Trophoblast cell (in vitro differentiated cells and primary cell): ENCODE data around the gene FLT1.
A peak's percentile ranks its signal among the peaks of the same experiment; 100 is the strongest.

Source experiments
- DNase-seq, 2 donors: peaks; one replicate each; pipeline ENCODE4 v3.0.0-alpha.2; 2016
- H2AFZ ChIP-seq: 2 replicates; pipeline ENCODE4 v1.6.1; 2013; ENCODE audit warnings: low read length, moderate library complexity, mild to moderate bottlenecking; ENCODE audit not compliant: insufficient read depth, poor library complexity
- H2AK5ac ChIP-seq: 2 replicates; pipeline ENCODE4 v1.6.1; 2013; ENCODE audit warnings: mild to moderate bottlenecking, low read length
- H2BK120ac ChIP-seq: 2 replicates; pipeline ENCODE4 v1.6.1; 2013; ENCODE audit warnings: low read length, mild to moderate bottlenecking, moderate library complexity; ENCODE audit not compliant: insufficient read depth, poor library complexity
- H2BK12ac ChIP-seq: 2 replicates; pipeline ENCODE4 v1.6.1; 2013; ENCODE audit warnings: mild to moderate bottlenecking, low read length, moderate library complexity
- H2BK5ac ChIP-seq: 2 replicates; pipeline ENCODE4 v1.6.1; 2013; ENCODE audit warnings: low read length, low read depth, moderate library complexity, mild to moderate bottlenecking; ENCODE audit not compliant: poor library complexity
- H3K14ac ChIP-seq: 2 replicates; pipeline ENCODE4 v1.6.1; 2013; ENCODE audit warnings: mild to moderate bottlenecking, low read length
- H3K18ac ChIP-seq: 2 replicates; pipeline ENCODE4 v1.6.1; 2013; ENCODE audit warnings: mild to moderate bottlenecking, low read length
- H3K23ac ChIP-seq: 2 replicates; pipeline ENCODE4 v1.6.1; 2013; ENCODE audit warnings: low read length
- H3K27ac ChIP-seq: 2 replicates; pipeline ENCODE4 v1.5.1; 2013; ENCODE audit warnings: low read depth, mild to moderate bottlenecking, inconsistent platforms, low read length, moderate library complexity
- H3K27me3 ChIP-seq: 2 replicates; pipeline ENCODE4 v1.6.1; 2013; ENCODE audit warnings: inconsistent platforms, mild to moderate bottlenecking, low read length, moderate library complexity; ENCODE audit not compliant: insufficient read depth
- H3K36me3 ChIP-seq, 2 experiments: 1 replicate in 1 of 2; 2 replicates in 1 of 2; pipeline ENCODE4 v1.6.1; 2013; ENCODE audit warnings: low read length in 2 of 2, mild to moderate bottlenecking in 2 of 2, moderate library complexity in 1 of 2; ENCODE audit not compliant: insufficient read depth in 2 of 2, control insufficient read depth in 1 of 2
- H3K4ac ChIP-seq: 2 replicates; pipeline ENCODE4 v1.6.1; 2013; ENCODE audit warnings: low read depth, mild to moderate bottlenecking, low read length, moderate library complexity
- H3K4me1 ChIP-seq, 2 experiments: 1 replicate in 1 of 2; 2 replicates in 1 of 2; pipeline ENCODE4 v1.6.1; 2013; ENCODE audit warnings: low read length in 2 of 2, mild to moderate bottlenecking in 2 of 2, moderate library complexity in 1 of 2; ENCODE audit not compliant: insufficient read depth in 2 of 2, control insufficient read depth in 1 of 2
- H3K4me2 ChIP-seq: 2 replicates; pipeline ENCODE4 v1.6.1; 2013; ENCODE audit warnings: inconsistent platforms, mild to moderate bottlenecking, low read length, moderate library complexity
- H3K4me3 ChIP-seq: 2 replicates; pipeline ENCODE4 v1.5.1; 2013; ENCODE audit warnings: mild to moderate bottlenecking, low read depth, low read length, inconsistent platforms
- H3K79me1 ChIP-seq: one replicate; pipeline ENCODE4 v1.6.1; 2013; ENCODE audit warnings: low read length
- H3K79me2 ChIP-seq: 2 replicates; pipeline ENCODE4 v1.6.1; 2013; ENCODE audit warnings: low read length, mild to moderate bottlenecking; ENCODE audit not compliant: control insufficient read depth, insufficient read depth, poor library complexity
- H3K9ac ChIP-seq: 2 replicates; pipeline ENCODE4 v1.6.1; 2013; ENCODE audit warnings: mild to moderate bottlenecking, low read length
- H3K9me3 ChIP-seq: 2 replicates; pipeline ENCODE4 v1.6.1; 2013; ENCODE audit warnings: low read depth, mild to moderate bottlenecking, control low read depth, inconsistent platforms, low read length; ENCODE audit not compliant: insufficient read depth
- H4K12ac ChIP-seq: 2 replicates; pipeline ENCODE4 v1.6.1; 2013; ENCODE audit warnings: low read depth, mild to moderate bottlenecking, low read length, moderate library complexity
- H4K8ac ChIP-seq: 2 replicates; pipeline ENCODE4 v1.6.1; 2013; ENCODE audit warnings: low read depth, mild to moderate bottlenecking, low read length, moderate library complexity
- H4K91ac ChIP-seq: one replicate; pipeline ENCODE4 v1.6.1; 2013; ENCODE audit warnings: low read depth, mild to moderate bottlenecking, low read length, moderate library complexity
- WGBS: extraction: QIAGEN DNeasy Blood & Tissue Kit; methylation state at CpG from one replicate; pipeline ENCODE4 v1.1.7; 2013; ENCODE audit warnings: missing lambda C conversion rate; ENCODE audit not compliant: insufficient read length, insufficient coverage; ENCODE audit errors: extremely low coverage; 5-methylcytosine and 5-hydroxymethylcytosine counted together

Gene FLT1

DNA sequence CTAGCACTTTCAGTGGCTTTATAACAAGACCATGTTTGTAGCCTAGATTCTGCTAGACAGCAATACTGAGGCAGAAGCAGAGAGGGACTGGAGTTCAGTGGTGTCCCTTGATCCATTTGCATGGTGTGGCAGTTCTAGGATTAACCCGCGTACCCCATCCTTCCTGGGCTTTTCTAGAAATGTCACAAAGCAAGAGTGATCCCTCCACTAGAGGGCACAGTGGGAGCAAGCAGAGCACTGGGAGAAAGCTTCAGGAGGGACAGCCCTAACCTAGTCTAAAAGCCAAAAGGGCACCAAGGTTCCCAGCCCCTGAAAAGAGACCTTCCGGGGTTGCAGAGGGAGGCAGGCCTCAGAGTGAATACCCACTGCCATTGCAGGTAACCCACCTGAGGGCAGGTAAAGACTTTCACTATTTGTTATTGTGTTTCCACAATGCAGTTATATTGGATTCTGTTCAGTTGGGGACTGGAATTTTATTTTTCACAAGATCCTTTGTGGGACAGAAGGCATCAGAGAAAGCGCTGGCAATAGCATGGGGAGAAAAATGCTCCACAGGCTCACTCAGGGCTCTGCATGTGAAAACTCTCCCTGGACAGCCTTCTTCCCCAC, 170.6 kb downstream of the FLT1 start:
- Histone ChIP-seq H3K4ac (no peak overlapping the region), H3K79me2 (no peaks in the 10 kb centered on the region), H4K8ac (no peak overlapping the region), H3K27me3 (no peaks in the 10 kb centered on the region), H2BK12ac (peak overlapping the region; percentile 51), H3K9ac (no peak overlapping the region), H2BK5ac (no peak overlapping the region), H3K4me2 (no peak overlapping the region), H3K4me1 (peaks cover 8 to 10% of the 10 kb centered on the region in 2 experiments), H3K27ac (no peak overlapping the region), H4K91ac (no peak overlapping the region), H3K14ac (no peak overlapping the region), H3K23ac (no peak overlapping the region), H4K12ac (no peak overlapping the region), H3K18ac (no peak overlapping the region), H2AK5ac (no peak overlapping the region), H3K79me1 (peaks cover 5% of the 10 kb centered on the region), H2AFZ (no peak overlapping the region), H3K4me3 (no peak overlapping the region), H3K9me3 (peaks cover 8% of the 10 kb centered on the region), H3K36me3 (no peaks in the 10 kb centered on the region), H2BK120ac (no peak overlapping the region)
- no CpG with 5 or more reads among the region's 4 CpGs for WGBS
- DNase-seq: peak in 1 of 2 donors; percentile 58

DNA sequence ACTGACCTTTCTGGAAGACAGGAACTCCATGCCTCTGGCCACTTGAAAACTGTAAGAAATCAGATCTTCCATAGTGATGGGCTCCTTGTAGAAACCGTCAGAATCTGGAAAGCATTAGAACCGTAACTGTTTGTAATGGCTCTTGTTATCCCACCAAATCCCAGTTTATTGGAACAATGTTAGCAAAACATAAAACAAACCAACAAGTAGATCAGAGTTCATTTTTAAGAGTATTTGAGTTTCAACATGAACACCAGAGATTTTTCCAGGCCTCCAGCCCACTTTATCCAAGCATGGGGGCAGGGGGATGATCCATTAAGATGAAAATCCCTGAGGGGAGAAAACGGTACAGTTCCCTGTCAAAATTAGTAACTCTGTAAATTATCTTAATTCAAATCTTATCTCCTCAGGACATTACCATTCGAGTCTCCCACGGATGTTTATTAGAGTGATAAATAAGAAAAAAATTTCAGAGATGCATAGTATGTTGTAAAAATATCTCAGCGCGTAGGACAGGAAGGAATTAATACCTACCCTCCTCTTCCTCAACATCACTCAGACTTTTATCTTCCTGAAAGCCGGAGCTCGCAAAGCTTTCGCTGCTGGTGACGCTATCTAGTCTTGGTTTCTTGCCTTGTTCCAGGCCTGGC, 172.5 kb downstream of the FLT1 start:
- no peak overlapping the region for H3K4ac ChIP-seq
- no peak overlapping the region for H4K91ac ChIP-seq
- no peak overlapping the region for H2BK120ac ChIP-seq
- no peak overlapping the region for H3K18ac ChIP-seq
- no peaks in the 10 kb centered on the region for H3K9me3 ChIP-seq
- H4K12ac ChIP-seq: no peak overlapping the region
- H3K4me1 ChIP-seq: peaks cover 4% of the 10 kb centered on the region in 2 experiments
- no peaks in the 10 kb centered on the region for H3K79me2 ChIP-seq
- H2BK12ac ChIP-seq: no peak overlapping the region
- no peaks in the 10 kb centered on the region for H3K27me3 ChIP-seq
- H3K23ac ChIP-seq: no peak overlapping the region
- no peak overlapping the region for H3K9ac ChIP-seq
- no peak overlapping the region for H2AFZ ChIP-seq
- H3K4me2 ChIP-seq: no peak overlapping the region
- no peak overlapping the region for H2BK5ac ChIP-seq
- peaks cover under 1% of the 10 kb centered on the region for H3K79me1 ChIP-seq
- no CpG with 5 or more reads among the region's 11 CpGs for WGBS
- peak; percentile 11 to 77 for DNase-seq
- no peaks in the 10 kb centered on the region for H3K36me3 ChIP-seq
- H3K27ac ChIP-seq: no peak overlapping the region
- no peak overlapping the region for H3K4me3 ChIP-seq
- no peak overlapping the region for H2AK5ac ChIP-seq
- H4K8ac ChIP-seq: no peak overlapping the region
- no peak overlapping the region for H3K14ac ChIP-seq

- Histone ChIP-seq H3K79me1 (no peaks in the 10 kb centered on the region), H3K36me3 (no peaks in the 10 kb centered on the region), H2BK12ac (no peak overlapping the region), H3K14ac (no peak overlapping the region), H4K91ac (no peak overlapping the region), H2BK5ac (no peak overlapping the region), H3K23ac (no peak overlapping the region), H3K9ac (no peak overlapping the region), H3K79me2 (no peaks in the 10 kb centered on the region), H2AK5ac (no peak overlapping the region), H4K8ac (no peak overlapping the region), H2BK120ac (no peak overlapping the region), H3K4me1 (peaks cover 5 to 8% of the 10 kb centered on the region in 2 experiments), H4K12ac (no peak overlapping the region), H3K9me3 (no peaks in the 10 kb centered on the region), H3K4me2 (no peak overlapping the region), H3K4me3 (no peak overlapping the region), H3K18ac (no peak overlapping the region), H3K27ac (no peak overlapping the region), H3K27me3 (no peaks in the 10 kb centered on the region), H3K4ac (no peak overlapping the region), H2AFZ (no peak overlapping the region)
- DNase-seq: no peak
- no CpG with 5 or more reads among the region's 2 CpGs for WGBS
Observed at GRCh38 chr13:28321756-28322155, 173.2 kb downstream of the FLT1 start.

DNA sequence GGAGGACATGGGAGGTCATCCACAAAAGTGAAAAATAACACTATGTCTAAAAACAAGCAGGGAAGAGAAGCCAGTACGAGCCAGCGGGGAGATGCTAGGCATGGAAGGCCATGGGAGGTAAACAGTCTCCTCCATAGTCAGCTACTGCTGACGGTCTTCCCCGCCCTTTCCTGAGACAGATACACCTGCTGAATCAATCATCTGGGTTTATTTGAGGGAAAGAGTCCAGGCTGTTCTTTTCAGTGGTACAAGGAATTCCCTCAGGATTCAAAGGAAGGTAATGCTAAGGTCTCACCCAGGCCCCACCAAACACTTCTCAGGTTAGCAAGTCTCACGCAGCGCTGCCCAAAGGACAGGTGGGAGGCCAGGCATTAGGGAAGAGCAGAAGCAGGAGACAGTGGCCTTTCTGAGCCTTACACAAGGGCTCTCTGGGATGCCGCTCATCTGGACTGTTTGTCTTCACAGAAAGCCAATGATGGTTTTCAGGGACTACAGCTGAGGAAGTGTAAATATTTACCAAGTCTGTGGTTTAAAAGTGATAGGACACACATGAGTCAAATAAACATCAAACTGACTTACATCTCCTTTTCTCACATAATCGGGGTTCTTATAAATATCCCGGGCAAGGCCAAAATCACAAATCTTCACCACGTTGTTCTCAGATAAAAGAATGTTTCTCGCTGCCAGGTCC, 173.9 kb downstream of the FLT1 start:
- Histone ChIP-seq H2AK5ac (no peak overlapping the region), H3K27ac (no peak overlapping the region), H3K14ac (no peak overlapping the region), H3K4me2 (no peak overlapping the region), H3K9ac (no peak overlapping the region), H3K36me3 (no peaks in the 10 kb centered on the region), H4K91ac (no peak overlapping the region), H3K79me2 (no peaks in the 10 kb centered on the region), H3K23ac (no peak overlapping the region), H3K79me1 (no peaks in the 10 kb centered on the region), H4K12ac (no peak overlapping the region), H2BK120ac (no peak overlapping the region), H3K9me3 (no peaks in the 10 kb centered on the region), H3K4me1 (peaks cover 9 to 14% of the 10 kb centered on the region in 2 experiments), H4K8ac (no peak overlapping the region), H3K18ac (no peak overlapping the region), H3K27me3 (no peaks in the 10 kb centered on the region), H2BK12ac (no peak overlapping the region), H2AFZ (no peak overlapping the region), H3K4me3 (no peak overlapping the region), H2BK5ac (no peak overlapping the region), H3K4ac (no peak overlapping the region)
- no CpG with 5 or more reads among the region's 11 CpGs for WGBS
- DNase-seq: no peak
